ENCODE data around the gene ABCG8. TPM values are rescaled to one million over a fixed set of nuclear protein-coding genes. Genes with fewer than 3 reads are reported as not detected.
"Not testable (repeated sequence)": the region's sequence is repeated elsewhere in the genome, so short reads cannot be mapped to it uniquely, and the experiment has no call there.

Gene ABCG8
- total RNA-seq, 1 experiment from 2014 or later = not detected

DNA sequence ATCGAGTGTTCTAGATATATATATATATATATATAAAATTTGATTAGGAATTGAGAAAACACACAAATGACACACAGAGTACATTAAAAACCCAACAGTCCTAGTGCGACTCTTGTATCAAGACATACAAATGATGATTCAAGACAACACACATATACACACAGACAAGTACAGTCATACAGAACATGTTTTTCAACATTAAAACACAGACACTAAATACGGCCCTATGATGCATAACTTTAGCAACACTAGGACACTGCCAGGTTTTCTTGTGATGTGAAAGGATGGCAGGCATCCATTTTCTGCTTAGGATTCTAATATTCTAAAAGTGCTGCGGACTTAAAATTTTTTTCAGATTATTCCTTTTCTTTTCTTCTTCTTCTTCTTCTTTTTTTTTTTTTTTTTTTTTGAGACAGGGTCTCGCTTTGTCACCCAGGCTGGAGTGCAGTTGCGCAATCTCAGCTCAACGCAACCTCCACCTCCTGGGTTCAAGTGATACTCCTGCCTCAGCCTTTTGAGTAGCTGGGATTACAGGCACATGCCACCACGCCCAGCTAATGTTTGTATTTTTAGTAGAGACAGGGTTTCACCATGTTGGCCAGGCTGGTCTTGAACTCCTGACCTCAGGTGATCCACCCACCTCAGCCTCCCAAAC, 72.5 kb downstream of the ABCG8 start:
- not testable (repeated sequence) for DNase-seq (ENCODE audit: low read depth)

DNA sequence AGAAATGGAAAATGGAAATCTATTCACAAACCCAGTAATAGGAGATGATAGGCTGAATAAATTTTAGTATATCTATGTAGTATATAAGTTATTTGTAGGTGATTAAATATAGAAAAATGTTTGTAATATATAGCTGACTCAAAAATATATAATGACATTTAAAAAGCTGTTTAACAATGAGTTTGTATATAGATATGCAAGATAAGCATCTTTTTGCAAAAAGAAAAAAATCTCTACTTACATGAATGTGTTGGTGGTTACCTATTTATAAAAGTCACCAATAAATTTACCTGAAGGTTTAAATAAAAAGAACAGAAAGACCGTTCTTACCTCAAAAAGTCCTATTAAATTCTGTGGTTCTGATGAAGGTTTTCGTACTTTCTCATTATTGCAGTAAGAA, 85.7 kb downstream of the ABCG8 start:
- no peak for DNase-seq (ENCODE audit: low read depth)

DNA sequence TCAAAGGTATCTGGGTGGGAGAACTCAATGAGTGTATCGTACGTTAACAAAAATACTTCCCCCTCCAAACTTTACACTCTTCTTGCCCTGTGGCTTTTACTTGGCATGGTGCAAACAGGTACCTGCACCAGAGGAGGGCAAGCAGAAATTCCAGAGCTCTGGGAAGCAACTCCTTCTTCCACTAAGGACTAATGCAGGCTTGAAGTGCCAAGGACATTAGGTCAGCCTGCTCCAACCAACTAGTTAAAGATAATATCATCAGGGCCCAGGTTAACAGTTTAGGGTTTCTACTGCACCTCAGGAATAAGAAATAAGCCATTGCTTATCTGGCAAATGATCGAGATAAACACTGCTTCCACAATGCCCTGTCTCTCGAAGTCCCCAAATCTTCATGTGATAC, 86.7 kb downstream of the ABCG8 start:
- DNase-seq (ENCODE audit: low read depth) = no peak

GRCh38 chr2:43927442-43927841, 88.7 kb downstream of the ABCG8 start:
- DNase-seq (ENCODE audit: low read depth) = no peak

DNA sequence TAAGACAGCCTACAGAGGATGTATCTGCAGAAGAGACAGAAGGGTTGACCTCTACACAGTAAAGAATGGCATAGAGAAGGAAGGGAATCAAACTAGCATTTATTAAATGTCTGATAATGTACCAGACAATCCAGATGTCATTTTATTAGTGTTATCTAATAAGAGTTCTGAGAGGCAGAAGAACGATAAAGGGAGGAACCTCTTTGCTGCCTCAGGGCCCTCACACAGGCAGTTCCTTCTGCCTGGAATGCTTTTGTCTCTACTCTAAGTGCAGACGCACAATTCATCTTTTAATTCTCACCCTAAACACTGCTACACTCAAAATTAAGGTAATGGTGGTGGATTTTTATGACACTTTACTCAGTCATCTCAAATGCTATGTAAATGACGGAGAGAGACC, 92.5 kb downstream of the ABCG8 start:
- no peak for DNase-seq (ENCODE audit: low read depth)

Other genes starting within 250 kb of the ABCG8 start
- gene THADA, start 242.9 kb upstream of the ABCG8 start, total RNA-seq (2014; rRNA removed; shearing (Covaris generic)) = 17.6 and 22.0 TPM in 2 replicates
- gene PLEKHH2, start 201.7 kb upstream of the ABCG8 start, total RNA-seq (2014; rRNA removed; shearing (Covaris generic)) = 0.59 and 0.72 TPM in 2 replicates
- 6.4 and 7.0 TPM in 2 replicates for gene C1GALT1C1L, start 162.5 kb upstream of the ABCG8 start, total RNA-seq (2014; rRNA removed; shearing (Covaris generic))
- gene DYNC2LI1, start 64.9 kb upstream of the ABCG8 start, total RNA-seq (2014; rRNA removed; shearing (Covaris generic)) = 24.2 and 27.4 TPM in 2 replicates
- gene ABCG5, start 132 bp upstream of the ABCG8 start, total RNA-seq (2014; rRNA removed; shearing (Covaris generic)) = not detected in 2 replicates
- gene LRPPRC, start 157.0 kb downstream of the ABCG8 start, total RNA-seq (2014; rRNA removed; shearing (Covaris generic)) = 43.6 and 50.5 TPM in 2 replicates